ENCODE data around the gene ERC2.

DNA sequence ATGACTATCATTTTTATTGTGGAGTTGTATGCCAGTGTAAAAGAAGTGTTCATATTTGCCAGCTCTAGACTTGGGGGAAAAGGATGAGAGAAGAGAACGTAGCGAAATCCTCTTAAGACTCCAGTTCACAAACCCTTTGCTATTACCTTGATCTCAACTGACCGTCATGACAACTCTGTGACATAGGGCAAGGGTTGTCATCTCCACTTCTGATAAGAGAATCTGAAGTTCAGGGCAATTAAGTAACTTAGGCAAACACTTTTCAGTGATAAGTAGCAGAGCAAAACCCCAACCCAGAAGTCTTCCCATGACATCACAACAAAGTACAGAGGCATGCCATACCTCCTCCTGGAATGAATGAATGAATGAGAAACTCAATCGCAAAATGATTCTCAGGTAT lies 940.9 kb downstream of the ERC2 start:
- no peak for TF ChIP-seq POLR2AphosphoS5 (IDR thresholded peaks at IDR 0.05)
- TF ChIP-seq POLR2A (IDR thresholded peaks at IDR 0.05): no peak
- TF ChIP-seq, protein P1, sequence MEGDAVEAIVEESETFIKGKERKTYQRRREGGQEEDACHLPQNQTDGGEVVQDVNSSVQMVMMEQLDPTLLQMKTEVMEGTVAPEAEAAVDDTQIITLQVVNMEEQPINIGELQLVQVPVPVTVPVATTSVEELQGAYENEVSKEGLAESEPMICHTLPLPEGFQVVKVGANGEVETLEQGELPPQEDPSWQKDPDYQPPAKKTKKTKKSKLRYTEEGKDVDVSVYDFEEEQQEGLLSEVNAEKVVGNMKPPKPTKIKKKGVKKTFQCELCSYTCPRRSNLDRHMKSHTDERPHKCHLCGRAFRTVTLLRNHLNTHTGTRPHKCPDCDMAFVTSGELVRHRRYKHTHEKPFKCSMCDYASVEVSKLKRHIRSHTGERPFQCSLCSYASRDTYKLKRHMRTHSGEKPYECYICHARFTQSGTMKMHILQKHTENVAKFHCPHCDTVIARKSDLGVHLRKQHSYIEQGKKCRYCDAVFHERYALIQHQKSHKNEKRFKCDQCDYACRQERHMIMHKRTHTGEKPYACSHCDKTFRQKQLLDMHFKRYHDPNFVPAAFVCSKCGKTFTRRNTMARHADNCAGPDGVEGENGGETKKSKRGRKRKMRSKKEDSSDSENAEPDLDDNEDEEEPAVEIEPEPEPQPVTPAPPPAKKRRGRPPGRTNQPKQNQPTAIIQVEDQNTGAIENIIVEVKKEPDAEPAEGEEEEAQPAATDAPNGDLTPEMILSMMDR (IDR thresholded peaks at IDR 0.05): no peak
